HepG2 (cell line): Measurements from ENCODE around the gene MLXIPL. TPM values are rescaled to one million over a fixed set of nuclear protein-coding genes. Genes with fewer than 3 reads are reported as not detected.

Source experiments
- BORCS8-MEF2B ChIP-seq: sonication (generic); formaldehyde crosslinking; IDR thresholded peaks from 2 replicates; pipeline ENCODE4 v1.8.0; 2022; ENCODE audit warnings: mild to moderate bottlenecking, missing genetic modification reagents
- CBX2 ChIP-seq, 2 experiments: fragments of 200-600 bp in 1 of 2; sonication (generic); formaldehyde crosslinking in 1 of 2; IDR thresholded peaks; 2 replicates each; pipeline versions ENCODE4 v1.7.0 to v1.8.1; 2018 to 2022; ENCODE audit warnings: low read depth in 2 of 2, low read length in 1 of 2, mild to moderate bottlenecking in 1 of 2, missing genetic modification reagents in 1 of 2
- DDIT3 ChIP-seq: sonication (generic); formaldehyde crosslinking; IDR thresholded peaks from 2 replicates; pipeline ENCODE4 v1.4.0; 2020; ENCODE audit warnings: mild to moderate bottlenecking, missing genetic modification reagents
- ETV5 ChIP-seq: IDR thresholded peaks from 2 replicates; pipeline ENCODE4 v1.6.1; 2018; ENCODE audit warnings: missing biosample characterization, missing genetic modification reagents, inconsistent platforms, borderline replicate concordance
- HNRNPH1 ChIP-seq: fragments of 200-400 bp; formaldehyde crosslinking; optimal IDR thresholded peaks from 2 replicates; pipeline ENCODE3; 2017; ENCODE audit warnings: mild to moderate bottlenecking, low read depth, low read length
- KDM6A ChIP-seq: IDR thresholded peaks from 2 replicates; pipeline ENCODE4 v1.6.1; 2016; ENCODE audit warnings: low read depth
- MLX ChIP-seq: IDR thresholded peaks from 2 replicates; pipeline ENCODE4 v1.6.1; 2016
- NAIF1 ChIP-seq: sonication (generic); formaldehyde crosslinking; IDR thresholded peaks from 2 replicates; pipeline ENCODE4 v1.5.0; 2020; ENCODE audit warnings: mild to moderate bottlenecking, missing genetic modification reagents, borderline replicate concordance
- PBX3 ChIP-seq: sonication (generic); formaldehyde crosslinking; IDR thresholded peaks from 2 replicates; pipeline ENCODE4 v1.8.1; 2023; ENCODE audit warnings: missing genetic modification reagents, inconsistent platforms, borderline replicate concordance
- REL ChIP-seq: sonication (generic); formaldehyde crosslinking; conservative IDR thresholded peaks from 2 replicates; pipeline ENCODE4 v1.8.0; 2022; ENCODE audit warnings: mild to moderate bottlenecking, missing genetic modification reagents, moderate library complexity
- RFXAP ChIP-seq: sonication (generic); formaldehyde crosslinking; IDR thresholded peaks from 2 replicates; pipeline ENCODE4 v1.4.0; 2020; ENCODE audit warnings: missing genetic modification reagents, borderline replicate concordance
- SOX6 ChIP-seq, 2 experiments: fragments of 450-650 bp in 1 of 2; sonication (generic) in 1 of 2; formaldehyde crosslinking in 1 of 2; IDR thresholded peaks; 2 replicates each; pipeline versions ENCODE4 v1.4.0 to v1.6.1; 2017 to 2020; ENCODE audit warnings: antibody characterized with exemption in 1 of 2, mild to moderate bottlenecking in 1 of 2, missing genetic modification reagents in 1 of 2
- TAF15 ChIP-seq: fragments of 200-400 bp; formaldehyde crosslinking; IDR thresholded peaks from one replicate; pipeline ENCODE4 v1.6.1; 2018; ENCODE audit warnings: mild to moderate bottlenecking, low read depth, low read length; ENCODE audit not compliant: poor library complexity, severe bottlenecking
- ZNF142 ChIP-seq: sonication (generic); formaldehyde crosslinking; IDR thresholded peaks from 2 replicates; pipeline ENCODE4 v1.4.0; 2020; ENCODE audit warnings: missing genetic modification reagents
- ZNF33B ChIP-seq: sonication (generic); formaldehyde crosslinking; IDR thresholded peaks from 2 replicates; pipeline ENCODE4 v1.5.1; 2020; ENCODE audit warnings: mild to moderate bottlenecking, missing genetic modification reagents
- ZNF567 ChIP-seq: sonication (generic); formaldehyde crosslinking; IDR thresholded peaks from 2 replicates; pipeline ENCODE4 v1.8.1; 2023; ENCODE audit warnings: mild to moderate bottlenecking, missing genetic modification reagents, borderline replicate concordance
- ZNF710 ChIP-seq: sonication (generic); formaldehyde crosslinking; IDR thresholded peaks from 2 replicates; pipeline ENCODE4 v1.5.0; 2020; ENCODE audit warnings: mild to moderate bottlenecking, missing genetic modification reagents, borderline replicate concordance
- polyA plus RNA-seq, 8 experiments: library from polyadenylated mRNA; depleted of rRNA in 3 of 8; stranded (reverse) in 7 of 8; unstranded in 1 of 8; fragments of >200 nt; fragmentation: Illumina TruSeq in 4 of 8; extraction: Trizol in 4 of 8; gene quantifications; 2 replicates each; pipeline versions ENCODE4 v1.2.1 to v1.2.3, GENCODE V29; 2011 to 2016; ENCODE audit warnings: low read depth in 4 of 8, missing spikeins in 1 of 8, mixed read lengths in 1 of 8; ENCODE audit not compliant: insufficient read depth in 1 of 8
- total RNA-seq, 5 experiments: library from RNA; depleted of rRNA; stranded (reverse); fragments of >200 nt; fragmentation: Illumina TruSeq; extraction: Trizol; gene quantifications; 2 replicates each; pipeline ENCODE4 v1.2.3, GENCODE V29; 2016; ENCODE audit warnings: low read depth in 1 of 5

The MLXIPL gene
- total and polyA plus RNA-seq, 2 of the 13 experiments (the other 11 are each of a cell fraction or from before 2014, with no cell fraction given): 51.6 to 60.1 TPM

GRCh38 chr7:73622909-73623797 is 1.2 kb downstream of the MLXIPL start (continued):
- TF ChIP-seq ZNF710 (CRISPR knock-in tag): peak; percentile 94; the same call in 1 of the 2 replicates
- TF ChIP-seq BORCS8-MEF2B (CRISPR knock-in tag): peak; percentile 85
- TF ChIP-seq HNRNPH1: no peak
- TF ChIP-seq NAIF1 (CRISPR knock-in tag): 0 out of 2 replicates have a peak, but pooled peaks have one; percentile 70
- TF ChIP-seq ZNF33B (CRISPR knock-in tag): no peak
- peak; percentile 58 for TF ChIP-seq TAF15
- peak; percentile 92 for TF ChIP-seq RFXAP
- no peak for TF ChIP-seq PBX3 (CRISPR knock-in tag)
- peak; percentile 82 for TF ChIP-seq MLX
- 0 out of 2 replicates have a peak, but pooled peaks have one; percentile 3 for TF ChIP-seq REL
- TF ChIP-seq DDIT3: no peak
- TF ChIP-seq CBX2 (IDR thresholded peaks at IDR 0.05; ENCODE audit: low read depth, low read length): no peak
- TF ChIP-seq CBX2 (CRISPR knock-in tag; IDR thresholded peaks at IDR 0.05; ENCODE audit: low read depth): no peak
- no peak; the same call in none of the 2 replicates for TF ChIP-seq ZNF142 (CRISPR knock-in tag)
- no peak for TF ChIP-seq SOX6 (IDR thresholded peaks at IDR 0.05)
- peak; percentile 94 for TF ChIP-seq SOX6 (CRISPR knock-in tag; IDR thresholded peaks at IDR 0.05)
- no peak; the same call in 1 of the 2 replicates for TF ChIP-seq ZNF567 (CRISPR knock-in tag)
- peak; percentile 62 for TF ChIP-seq ETV5 (CRISPR knock-in tag)
- TF ChIP-seq KDM6A: peak; percentile 85
